ENCODE measurements around the gene ADM. TPM values are rescaled to one million over a fixed set of nuclear protein-coding genes. Genes with fewer than 3 reads are reported as not detected.

The ADM gene
- total RNA-seq (5.6 and 10.4 TPM in 2 replicates), polyA plus RNA-seq (0.84 and 2.3 TPM in 2 replicates), polyA minus RNA-seq (1.5 and 1.7 TPM in 2 replicates)
- 1.1 TPM for total RNA-seq (2013)

- peaks cover 42 to 58% of the 10 kb centered on the region in 2 donors for H3K4me1 ChIP-seq (ENCODE audit: control insufficient read depth in 2 of 2, insufficient read depth in 2 of 2, low read length in 2 of 2)
- peak; percentile 72 for TF ChIP-seq CTCF (IDR thresholded peaks at IDR 0.05)
- TF ChIP-seq EZH2 (IDR thresholded peaks at IDR 0.05; ENCODE audit: borderline replicate concordance, insufficient read depth, low read depth, low read length, poor library complexity, severe bottlenecking), result no peak
- peak within 1 kb of the TSS; percentile 57 to 92 (median 85) for H3K4me3 ChIP-seq (ENCODE audit: control extremely low read depth in 1 of 5, extremely low read depth in 1 of 5, insufficient read depth in 1 of 5, low read depth in 2 of 5, low read length in 4 of 5)
- H3K9me3 Mint-ChIP-seq (ENCODE audit: insufficient read depth), result no peaks in the 10 kb centered on the region
- DNase-seq (peak; percentile 67), ATAC-seq (ENCODE audit: low read depth) (peak; percentile 29)
- H3K27ac Mint-ChIP-seq, result peak within 1 kb of the TSS; percentile 82
- H3K4me2 ChIP-seq (replicated peaks; ENCODE audit: low read depth, low read length, poor library complexity, severe bottlenecking), result peak within 1 kb of the TSS; percentile 98
- H3K4me1 Mint-ChIP-seq, result peaks cover 54% of the 10 kb centered on the region
- H3K9ac ChIP-seq (ENCODE audit: low read length), result peak within 1 kb of the TSS; percentile 82
- peak within 1 kb of the TSS; percentile 95 for H2AFZ ChIP-seq (ENCODE audit: insufficient read depth, low read depth, low read length, poor library complexity, severe bottlenecking)
- peaks cover 0 to 16% (median 0%) of the 10 kb centered on the region in 3 donors for H3K9me3 ChIP-seq (ENCODE audit: control extremely low read depth in 1 of 3, control insufficient read depth in 2 of 3, insufficient read depth in 1 of 3, low read length in 2 of 3)
- ChIA-PET POLR2A (interaction anchor here (0.5 to 1.5 kb wide), 5 partner anchors 9 to 546 kb away, joined by 3 to 7 read pairs (median 3); partner anchors contain the start of gene RNF141), CTCF (interaction anchor here (0.5 to 10.2 kb wide), 17 partner anchors 9 to 767 kb away, joined by 3 to 187 read pairs (median 5); partner anchors contain the start of gene WEE1)
- no peaks in the 10 kb centered on the region for H3K79me2 ChIP-seq (ENCODE audit: control insufficient read depth, insufficient read depth, low read length)
- peaks cover 15% of the 10 kb centered on the region for H3K27me3 Mint-ChIP-seq
- no peaks in the 10 kb centered on the region for H3K36me3 ChIP-seq (replicated peaks in 1 of 2; ENCODE audit: control extremely low read depth in 1 of 2, control insufficient read depth in 1 of 2, extremely low read depth in 1 of 2, insufficient read depth in 2 of 2, low read length in 1 of 2)
- H4K20me1 ChIP-seq (ENCODE audit: control insufficient read depth, insufficient read depth, low read length, poor library complexity, severe bottlenecking), result no peaks in the 10 kb centered on the region
- WGBS (ENCODE audit: insufficient coverage), result under 1% methylated on average over 43 of the region's 48 CpGs
- peaks cover 0 to 34% (median 15%) of the 10 kb centered on the region in 4 experiments for H3K27me3 ChIP-seq (replicated peaks in 1 of 4; ENCODE audit: control extremely low read depth in 1 of 4, control insufficient read depth in 3 of 4, insufficient read depth in 4 of 4, low read length in 3 of 4)
- H3K4me3 Mint-ChIP-seq, result peak within 1 kb of the TSS; percentile 98
- intact Hi-C loops (cut with micrococcal nuclease), result loop anchor here (5.0 to 10.0 kb wide), 7 partner anchors 150 to 1622 kb away; partner anchors contain the start of genes AMPD3, CTR9, RNF141 and RPL27A
- no peak within 1 kb of the TSS for H3K27ac ChIP-seq (ENCODE audit: low read length in 2 of 2)
These were observed at the start of gene ADM for GRCh38 chr11:10304495-10305261. Gene ADM, plus strand, starts transcription at chr11:10305073. Its CDS starts 628 bp downstream, at chr11:10305701.
